ENCODE data around the gene P2RY11.

P2RY11 gene

DNA sequence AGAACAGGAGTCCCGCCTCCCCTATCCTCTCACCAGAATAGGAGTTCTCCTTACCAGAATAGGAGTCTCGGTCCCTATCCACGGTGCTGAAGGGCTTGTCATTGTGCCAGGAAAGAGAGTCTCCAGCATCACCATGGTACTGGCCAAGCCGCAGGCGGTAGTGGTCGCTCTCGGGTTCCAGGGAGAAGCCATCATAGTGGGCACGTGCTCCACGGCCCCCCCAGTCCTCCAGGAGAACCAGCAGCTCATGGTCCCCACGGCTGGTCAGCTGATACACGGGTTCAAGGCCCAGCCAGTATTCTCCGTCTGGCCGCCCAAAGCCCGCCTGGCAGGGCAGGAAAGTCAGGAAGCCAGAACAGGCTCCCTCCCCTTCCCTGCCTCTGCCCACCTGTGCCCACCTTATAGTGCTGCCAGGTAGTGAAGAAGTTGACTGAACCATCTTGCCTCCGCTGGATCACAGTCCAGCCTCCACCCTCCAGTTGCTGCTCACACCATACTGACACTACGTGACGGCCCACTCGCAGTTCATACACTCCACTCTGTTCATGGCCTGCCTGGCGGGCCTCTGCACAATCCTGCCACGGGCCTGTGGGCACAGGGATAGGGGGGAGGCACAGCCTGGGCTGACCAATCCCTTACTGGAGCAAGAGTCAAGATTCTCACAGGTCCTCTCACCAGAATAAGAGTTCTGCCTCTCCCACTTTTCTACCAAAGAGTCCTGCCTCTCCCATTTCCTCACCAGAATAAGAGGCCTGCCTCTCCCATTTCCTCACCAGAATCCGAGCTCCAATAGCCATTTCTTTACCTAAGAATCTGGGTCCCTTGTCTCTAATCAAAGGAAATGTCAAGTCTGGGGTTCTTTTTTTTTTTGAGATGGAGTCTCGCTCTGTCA, 18.0 kb upstream of the P2RY11 start:
- DNase-seq (ENCODE audit: low read depth in 2 of 2), result no peak

- DNase-seq (ENCODE audit: low read depth in 2 of 2), result no peak
These were observed 15.9 kb upstream of the P2RY11 start for GRCh38 chr19:10095622-10095947.

- DNase-seq (ENCODE audit: low read depth in 2 of 2), result peak; percentile 86 to 88
These were observed 15.4 kb upstream of the P2RY11 start for GRCh38 chr19:10095948-10096614.

- no peak for DNase-seq (ENCODE audit: low read depth in 2 of 2)
These were observed 14.9 kb upstream of the P2RY11 start for GRCh38 chr19:10096615-10096963.

DNA sequence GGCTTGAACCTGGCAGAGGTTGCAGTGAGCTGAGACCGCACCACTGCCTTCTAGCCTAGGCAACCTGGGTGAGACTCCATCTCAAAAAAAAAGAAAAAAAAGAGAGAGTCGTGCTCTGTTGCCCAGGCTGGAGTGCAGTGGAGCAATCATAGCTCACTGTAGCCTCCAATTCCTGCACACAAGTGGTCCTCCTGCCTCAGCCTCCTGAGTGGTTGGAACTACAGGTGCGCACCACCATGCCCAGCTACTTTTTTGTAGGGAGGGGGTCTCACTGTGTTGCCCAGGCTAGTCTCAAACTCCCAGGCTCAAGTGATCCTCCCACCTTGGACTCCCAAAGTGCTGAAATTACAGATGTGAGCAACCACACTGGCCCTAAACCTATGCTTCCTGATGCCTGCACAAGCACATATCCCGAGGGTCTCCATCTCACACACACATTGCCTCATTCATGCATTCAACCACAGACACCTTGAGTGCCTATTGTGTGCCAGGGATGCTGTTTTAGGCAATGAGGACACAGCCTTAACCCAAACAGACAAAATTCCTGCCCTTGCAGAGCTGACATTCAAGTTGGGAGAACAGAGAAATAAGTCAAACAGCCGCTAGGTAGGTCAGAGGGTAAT, 11.2 kb upstream of the P2RY11 start:
- DNase-seq (ENCODE audit: low read depth in 2 of 2), result no peak

- no peak for DNase-seq (ENCODE audit: low read depth in 2 of 2)
These were observed 8.7 kb upstream of the P2RY11 start for GRCh38 chr19:10102787-10103236.

DNA sequence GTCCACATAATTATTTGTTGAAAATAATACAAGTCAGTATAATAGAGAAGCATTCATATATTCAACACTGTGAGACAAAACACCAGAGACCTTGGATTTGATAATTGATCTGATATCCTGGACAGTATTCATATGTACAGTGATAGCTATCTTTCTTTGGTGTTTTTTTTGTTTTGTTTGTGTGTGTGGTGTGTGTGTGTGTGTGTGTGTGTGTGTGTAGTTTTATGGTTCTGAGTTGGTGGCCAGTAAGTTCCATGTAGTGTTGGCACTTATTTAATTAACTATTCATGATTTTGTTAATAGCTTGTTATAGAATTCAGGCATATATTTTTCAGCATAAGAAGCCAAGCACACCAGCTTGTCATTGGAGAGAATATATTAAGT, 7.4 kb upstream of the P2RY11 start:
- no peak for DNase-seq (ENCODE audit: low read depth in 2 of 2)

DNA sequence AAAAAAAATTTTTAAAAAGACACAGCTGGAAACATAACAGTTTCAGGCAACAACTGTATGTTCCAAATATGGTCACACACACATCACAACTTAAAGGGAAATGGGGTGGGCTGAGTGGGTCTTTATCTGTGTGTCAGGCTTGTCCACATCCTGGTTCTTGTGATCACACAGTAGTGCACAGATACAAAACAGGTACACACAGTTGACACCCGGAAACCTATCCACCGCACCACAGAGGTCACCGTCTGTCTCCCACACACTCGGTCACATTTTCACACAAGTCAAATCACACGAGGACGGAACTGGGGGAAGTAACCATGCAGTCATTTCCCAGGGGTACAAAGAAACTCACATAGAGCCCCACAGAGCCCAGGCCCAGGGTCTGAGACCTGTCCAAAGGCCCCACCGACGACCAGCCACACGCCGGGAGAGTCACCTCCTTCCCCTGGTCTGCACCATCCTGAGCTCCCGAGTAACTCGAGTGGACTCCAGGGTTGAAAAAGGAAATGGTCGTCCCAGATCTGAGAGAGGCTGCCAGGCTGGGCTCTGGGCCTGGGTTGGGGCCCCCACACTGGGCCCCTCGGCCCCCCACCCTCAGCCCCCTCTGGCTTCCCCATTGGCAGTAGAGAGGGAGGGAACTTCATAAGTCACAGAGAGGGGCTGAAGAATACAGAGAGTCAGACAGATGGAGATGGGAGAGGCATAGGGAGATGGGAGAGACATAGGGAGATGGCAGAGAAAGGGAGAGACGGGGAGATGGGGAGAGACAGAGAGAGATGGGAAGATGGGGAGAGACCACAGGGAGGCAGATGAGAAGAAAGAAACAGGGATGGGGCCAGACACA, 6.6 kb upstream of the P2RY11 start:
- DNase-seq (ENCODE audit: low read depth in 2 of 2), result peak; percentile 74 to 78

DNA sequence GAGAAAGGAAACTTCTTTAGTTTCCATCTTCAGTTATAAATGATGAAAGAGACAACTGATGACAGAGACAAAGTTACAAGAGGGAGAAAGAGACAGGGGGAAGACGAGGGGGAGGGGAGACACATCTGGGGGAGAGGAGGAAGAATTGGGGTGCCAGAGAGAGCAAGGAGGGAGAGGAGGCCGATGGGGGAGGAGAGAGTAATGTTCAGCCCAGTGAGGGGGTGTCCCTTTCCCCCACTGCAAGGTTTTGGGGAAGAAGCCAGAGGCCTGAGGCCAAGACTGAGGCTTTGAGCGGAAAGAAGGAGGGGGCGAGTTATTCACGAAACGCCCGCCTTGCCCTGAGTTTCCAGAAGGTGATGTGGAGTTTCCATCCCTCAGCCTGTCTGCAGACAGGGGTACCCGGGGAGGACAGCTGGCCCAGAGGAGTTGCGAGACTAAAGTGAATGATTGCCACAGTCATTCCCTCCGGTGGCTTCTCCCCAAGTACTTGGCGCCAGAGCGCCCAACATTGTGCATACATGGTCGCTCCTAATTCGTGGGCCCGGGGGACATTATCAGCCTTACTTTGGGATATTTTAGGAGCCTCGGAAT, 5.9 kb upstream of the P2RY11 start:
- peak; percentile 79 to 85 for DNase-seq (ENCODE audit: low read depth in 2 of 2)

DNA sequence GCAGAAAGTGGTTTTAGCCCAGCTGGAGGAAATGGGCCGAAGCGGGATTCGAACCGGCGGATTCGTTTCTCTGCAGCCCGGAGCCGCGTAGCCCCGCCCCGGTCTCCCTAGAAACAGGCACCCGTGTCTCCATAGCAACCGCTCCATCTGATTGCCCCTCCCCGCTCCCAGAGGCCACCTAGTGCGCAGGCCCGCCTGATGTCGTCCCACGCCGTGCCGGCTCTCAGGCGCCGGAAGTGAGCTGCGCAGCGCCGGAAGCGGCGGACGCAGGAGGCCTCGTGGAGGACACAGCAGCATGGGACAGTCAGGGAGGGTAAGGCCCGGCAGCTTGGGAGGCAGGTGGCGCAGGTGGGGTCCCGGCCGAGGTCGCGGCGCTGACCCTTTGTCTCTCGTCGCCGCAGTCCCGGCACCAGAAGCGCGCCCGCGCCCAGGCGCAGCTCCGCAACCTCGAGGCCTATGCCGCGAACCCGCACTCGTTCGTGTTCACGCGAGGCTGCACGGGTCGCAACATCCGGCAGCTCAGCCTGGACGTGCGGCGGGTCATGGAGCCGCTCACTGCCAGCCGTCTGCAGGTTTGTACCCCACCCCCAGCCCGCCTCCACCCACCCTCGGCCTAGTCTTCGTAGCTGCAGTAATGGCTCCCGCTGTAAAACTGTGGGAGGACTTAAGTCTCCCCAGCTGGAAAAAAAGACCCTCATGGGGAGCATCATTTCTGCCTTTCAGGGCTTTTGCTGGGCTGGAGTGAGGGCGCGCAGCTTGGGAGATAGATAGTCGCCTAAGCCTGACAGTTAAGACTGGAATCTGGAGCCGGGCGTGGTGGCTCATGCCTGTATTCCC, 5.2 kb upstream of the P2RY11 start, which contains the start of gene PPAN:
TSS of gene PPAN (plus strand) at position 263 of the 837 bp plus-strand sequence. CDS start at position 296, 33 bp downstream.
- peak; percentile 95 to 96 for DNase-seq (ENCODE audit: low read depth in 2 of 2)

GRCh38 chr19:10107254-10107653, 4.2 kb upstream of the P2RY11 start:
- no peak for DNase-seq (ENCODE audit: low read depth in 2 of 2)

GRCh38 chr19:10107817-10108367, 3.6 kb upstream of the P2RY11 start:
- no peak for DNase-seq (ENCODE audit: low read depth in 2 of 2)

GRCh38 chr19:10109528-10109927, 2.0 kb upstream of the P2RY11 start:
- DNase-seq (ENCODE audit: low read depth in 2 of 2), result no peak

DNA sequence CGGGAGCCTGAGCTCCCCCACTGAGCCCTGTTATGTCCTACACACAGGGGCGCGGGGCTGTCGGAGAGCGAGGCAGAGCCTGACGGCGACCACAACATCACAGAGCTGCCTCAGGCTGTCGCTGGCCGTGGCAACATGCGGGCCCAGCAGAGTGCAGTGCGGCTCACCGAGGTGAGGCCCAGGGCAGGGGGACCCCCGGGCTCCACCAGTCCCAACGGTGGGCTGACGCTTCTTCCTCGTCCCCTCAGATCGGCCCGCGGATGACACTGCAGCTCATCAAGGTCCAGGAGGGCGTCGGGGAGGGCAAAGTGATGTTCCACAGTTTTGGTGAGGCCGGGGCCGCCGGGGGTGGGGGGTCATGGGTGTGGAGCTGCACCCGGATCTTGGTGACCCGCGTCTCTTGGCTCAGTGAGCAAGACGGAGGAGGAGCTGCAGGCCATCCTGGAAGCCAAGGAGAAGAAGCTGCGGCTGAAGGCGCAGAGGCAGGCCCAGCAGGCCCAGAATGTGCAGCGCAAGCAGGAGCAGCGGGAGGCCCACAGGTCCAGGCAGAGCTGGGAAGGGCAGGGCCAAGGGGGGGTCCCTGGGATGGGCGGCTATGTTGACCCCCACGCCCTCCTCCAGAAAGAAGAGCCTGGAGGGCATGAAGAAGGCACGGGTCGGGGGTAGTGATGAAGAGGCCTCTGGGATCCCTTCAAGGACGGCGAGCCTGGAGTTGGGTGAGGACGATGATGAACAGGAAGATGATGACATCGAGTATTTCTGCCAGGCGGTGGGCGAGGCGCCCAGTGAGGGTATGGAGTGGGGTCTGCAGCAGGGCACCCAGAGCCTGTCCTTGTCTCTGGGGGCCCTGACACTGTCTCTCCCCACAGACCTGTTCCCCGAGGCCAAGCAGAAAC, 1.2 kb upstream of the P2RY11 start:
- DNase-seq (ENCODE audit: low read depth in 2 of 2), result no peak

GRCh38 chr19:10110972-10111317, 548 bp upstream of the P2RY11 start:
- DNase-seq (ENCODE audit: low read depth in 2 of 2), result no peak

DNA sequence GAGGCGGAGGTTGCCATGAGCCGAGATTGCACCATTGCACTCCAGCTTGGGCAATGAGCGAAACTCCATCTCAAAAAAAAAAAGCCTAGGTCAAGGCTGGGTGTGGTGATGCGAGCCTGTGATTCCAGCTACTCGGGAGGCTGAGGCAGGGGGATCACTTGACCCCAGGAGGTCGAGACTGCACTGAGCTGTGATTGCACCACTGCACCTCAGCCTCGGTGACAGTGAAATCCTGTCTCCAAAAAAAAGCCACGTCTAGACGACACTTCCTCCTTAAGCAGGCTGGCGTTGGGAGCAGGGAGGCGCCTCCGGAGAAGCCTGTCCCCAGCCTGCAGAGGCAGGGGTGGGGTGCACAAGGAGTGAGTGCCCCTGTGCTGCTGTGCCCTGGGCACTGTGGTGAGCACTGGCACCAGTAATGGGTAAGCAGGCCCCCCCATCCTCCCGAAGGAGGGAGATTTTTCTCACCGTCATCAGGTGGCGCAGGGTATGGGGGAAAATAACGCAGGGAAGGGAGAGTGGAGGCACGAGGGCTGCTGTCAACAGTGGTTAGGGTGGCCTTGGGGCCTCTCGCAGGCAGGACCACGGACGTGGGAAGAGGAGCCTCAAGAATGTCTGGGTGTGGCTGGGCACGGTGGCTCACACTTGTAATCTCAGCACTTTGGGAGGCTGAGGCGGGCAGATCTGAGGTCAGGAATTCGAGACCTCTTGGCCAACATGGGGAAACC, 706 bp downstream of the P2RY11 start:
- DNase-seq (ENCODE audit: low read depth in 2 of 2), result peak; percentile 68 to 77

DNA sequence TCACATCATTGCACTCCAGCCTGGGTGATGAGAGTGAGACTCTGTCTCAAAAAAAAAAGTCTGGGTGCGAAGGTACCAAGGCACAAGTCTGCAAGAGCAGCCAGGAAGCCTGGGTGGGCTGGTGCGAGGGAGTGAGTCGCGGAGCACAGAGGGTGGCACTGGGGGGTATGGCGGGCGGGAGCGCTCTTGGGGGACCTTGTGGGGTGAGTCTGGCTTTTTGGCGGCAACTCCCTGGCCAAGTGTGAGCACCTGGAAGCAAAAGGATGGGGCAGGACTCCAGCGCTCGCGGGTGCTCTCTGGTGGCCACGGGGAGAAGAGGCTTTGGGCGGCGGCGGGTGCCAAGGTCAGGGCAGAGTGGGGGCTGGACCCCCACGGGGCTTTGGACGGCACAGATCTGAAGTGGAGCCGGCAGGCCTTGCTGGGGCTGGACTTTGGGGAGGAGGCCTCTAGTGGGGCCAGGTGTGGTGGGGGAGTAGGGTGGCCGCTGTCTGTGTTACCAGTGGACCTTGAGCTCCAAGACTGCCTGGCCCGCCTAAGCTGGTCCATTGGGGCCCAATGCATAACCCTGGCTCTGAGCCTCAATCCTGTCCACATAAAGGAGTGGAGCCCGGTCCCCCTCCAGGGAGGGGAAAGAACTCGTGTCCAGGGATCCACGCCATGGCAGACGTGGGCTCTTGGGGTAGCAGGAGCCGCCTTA, 1.6 kb downstream of the P2RY11 start:
- peak; percentile 55 to 58 for DNase-seq (ENCODE audit: low read depth in 2 of 2)

DNA sequence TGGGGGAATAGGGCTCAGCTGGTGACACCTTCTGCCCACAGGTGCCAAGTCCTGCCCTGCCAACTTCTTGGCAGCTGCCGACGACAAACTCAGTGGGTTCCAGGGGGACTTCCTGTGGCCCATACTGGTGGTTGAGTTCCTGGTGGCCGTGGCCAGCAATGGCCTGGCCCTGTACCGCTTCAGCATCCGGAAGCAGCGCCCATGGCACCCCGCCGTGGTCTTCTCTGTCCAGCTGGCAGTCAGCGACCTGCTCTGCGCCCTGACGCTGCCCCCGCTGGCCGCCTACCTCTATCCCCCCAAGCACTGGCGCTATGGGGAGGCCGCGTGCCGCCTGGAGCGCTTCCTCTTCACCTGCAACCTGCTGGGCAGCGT, 2.1 kb downstream of the P2RY11 start:
- no peak for DNase-seq (ENCODE audit: low read depth in 2 of 2)

Data from stimulated activated CD8-positive, alpha-beta memory T cell treated with anti-CD3 and anti-CD28 coated beads, Interleukin-15, amount 100 ng/mL, for 48 hours (primary cell).